Esophagus muscularis mucosa (tissue), 4 donors: ENCODE results near the gene TIMM17A.

ENCODE experiments used
- CTCF ChIP-seq, 3 experiments: fragments of 200-600 bp in 2 of 3; fragments of 450-650 bp in 1 of 3; sonication (generic) in 2 of 3; IDR thresholded peaks; one replicate each; pipeline ENCODE4 v1.5.1; 2017 to 2019; ENCODE audit warnings: antibody characterized with exemption in 3 of 3, mild to moderate bottlenecking in 2 of 3, moderate library complexity in 1 of 3
- EP300 ChIP-seq: sonication (generic); formaldehyde crosslinking; IDR thresholded peaks from one replicate; pipeline ENCODE4 v1.6.1; 2017; ENCODE audit warnings: antibody characterized with exemption
- POLR2A ChIP-seq: fragments of 450-650 bp; IDR thresholded peaks from one replicate; pipeline ENCODE4 v1.6.1; 2017; ENCODE audit warnings: antibody characterized with exemption, moderate library complexity, mild to moderate bottlenecking, low read depth
- POLR2AphosphoS5 ChIP-seq, 2 donors: sonication (generic); formaldehyde crosslinking; IDR thresholded peaks; one replicate each; pipeline ENCODE4 v1.6.1; 2017; ENCODE audit warnings: antibody characterized with exemption in 2 of 2

DNA sequence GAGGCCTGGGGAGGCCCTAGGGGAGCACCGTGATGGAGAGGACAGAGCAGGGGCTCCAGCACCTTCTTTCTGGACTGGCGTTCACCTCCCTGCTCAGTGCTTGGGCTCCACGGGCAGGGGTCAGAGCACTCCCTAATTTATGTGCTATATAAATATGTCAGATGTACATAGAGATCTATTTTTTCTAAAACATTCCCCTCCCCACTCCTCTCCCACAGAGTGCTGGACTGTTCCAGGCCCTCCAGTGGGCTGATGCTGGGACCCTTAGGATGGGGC lies 60.3 kb downstream of the TIMM17A start:
- no peak for TF ChIP-seq POLR2AphosphoS5 (IDR thresholded peaks at IDR 0.05)
- no peak for TF ChIP-seq CTCF (IDR thresholded peaks at IDR 0.05)
- no peak for TF ChIP-seq POLR2A
- no peak for TF ChIP-seq EP300
